ENCODE measurements around the gene GPR135.

Gene GPR135

DNA sequence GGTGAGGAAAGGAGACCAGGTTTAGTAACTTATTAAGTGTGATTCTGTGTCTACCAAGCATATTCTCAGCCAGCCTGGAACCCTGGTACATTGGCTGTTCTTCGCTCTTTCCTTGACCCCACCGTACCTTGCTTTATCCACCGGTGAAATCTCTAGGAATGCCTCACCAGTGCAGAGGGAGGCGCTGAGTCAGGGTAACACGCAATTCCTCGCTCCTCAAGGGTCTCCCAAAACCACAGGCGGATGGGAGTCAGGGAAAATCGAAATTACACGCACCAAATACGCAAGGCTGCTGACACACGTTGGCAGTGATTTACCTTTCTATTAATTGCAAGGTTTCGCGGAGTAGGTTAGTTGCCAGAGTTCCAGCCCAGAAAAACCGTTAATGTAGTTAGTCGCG is 18.2 kb upstream of the GPR135 start:
- peak overlapping the region; percentile 97 for H3K4me3 Mint-ChIP-seq
- no peaks in the 10 kb centered on the region for H3K27me3 Mint-ChIP-seq
- H3K4me1 Mint-ChIP-seq (ENCODE audit: low read depth) = peaks cover 63% of the 10 kb centered on the region

DNA sequence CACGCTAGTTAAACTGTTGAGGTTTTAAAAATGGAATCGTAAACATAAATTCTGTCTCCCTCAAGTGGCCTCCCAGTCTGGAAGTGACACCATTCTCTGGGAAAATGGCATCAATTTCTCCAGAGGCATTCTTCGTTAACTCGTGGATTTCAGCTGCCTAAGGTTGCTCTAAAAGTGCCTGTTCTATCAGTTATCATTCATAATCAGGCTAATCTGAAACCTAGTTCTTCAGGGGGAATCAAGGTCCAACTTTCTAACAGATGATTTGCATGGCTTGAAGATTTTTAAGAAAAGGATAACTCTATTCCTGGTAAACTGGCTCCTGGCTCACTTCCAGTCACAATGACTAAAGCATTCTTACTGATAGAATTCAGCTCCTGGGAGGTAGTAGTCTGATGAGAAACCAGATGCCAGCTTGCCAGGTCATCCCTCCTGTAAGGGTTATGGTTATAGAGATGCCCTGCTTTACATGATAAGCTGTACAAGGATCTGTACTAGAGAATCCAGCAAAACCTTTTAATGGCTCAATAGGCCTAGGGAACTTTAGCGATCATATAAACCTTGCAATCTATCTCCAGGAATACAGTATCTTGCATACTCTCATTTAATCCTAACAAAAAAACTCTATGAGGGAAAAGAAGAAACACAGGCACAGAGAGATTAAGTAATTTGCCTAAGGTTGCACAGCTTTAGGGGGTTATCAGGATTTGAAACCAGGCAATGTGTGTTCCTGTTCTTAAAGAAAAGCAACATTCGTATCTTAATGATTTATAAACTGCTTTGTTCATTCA is 17.6 kb upstream of the GPR135 start:
- Mint-ChIP-seq H3K27me3 (no peaks in the 10 kb centered on the region), H3K9me3 (ENCODE audit: low read depth) (no peaks in the 10 kb centered on the region), H3K4me1 (ENCODE audit: low read depth) (peaks cover 59% of the 10 kb centered on the region), H3K36me3 (peaks cover 5% of the 10 kb centered on the region), H3K27ac (peak overlapping the region; percentile 75), H3K4me3 (peak overlapping the region; percentile 97)

More for the DNA sequence above, 18.2 kb upstream of the GPR135 start:
- Mint-ChIP-seq H3K36me3 (peaks cover 7% of the 10 kb centered on the region), H3K9me3 (ENCODE audit: low read depth) (no peaks in the 10 kb centered on the region), H3K27ac (peak overlapping the region; percentile 75)

DNA sequence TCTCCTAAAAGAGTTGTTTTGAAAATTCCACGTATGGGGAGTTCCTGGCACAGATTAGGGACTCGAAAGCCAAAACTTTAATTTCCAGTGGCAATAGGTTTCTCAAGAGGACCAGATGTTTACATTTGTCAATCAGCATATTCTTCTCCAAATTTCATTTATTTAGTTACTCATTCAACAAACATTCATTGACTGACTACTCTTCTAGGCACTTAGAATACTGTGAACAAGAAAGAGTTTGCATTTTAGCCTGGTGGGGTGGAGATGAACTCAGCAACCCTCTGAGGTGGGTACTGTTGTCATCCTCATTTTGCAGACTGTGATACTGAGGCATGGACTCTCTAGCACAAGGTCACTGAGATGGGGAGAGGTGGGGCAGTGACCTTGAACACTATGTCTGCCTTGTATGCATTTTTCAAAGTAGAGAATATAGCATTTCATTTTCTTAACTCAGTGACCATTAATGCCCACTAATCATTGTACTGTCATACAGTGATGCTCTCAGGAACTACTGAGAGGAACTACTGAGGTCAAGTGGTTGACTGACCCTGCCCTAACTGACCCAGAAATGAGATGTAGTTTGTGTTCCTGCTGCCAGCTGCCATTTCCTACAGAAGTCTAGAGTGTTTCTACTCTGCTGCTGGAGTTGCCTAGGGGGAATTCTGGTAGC is 16.8 kb upstream of the GPR135 start:
- Mint-ChIP-seq H3K27ac (peak overlapping the region; percentile 75), H3K4me1 (ENCODE audit: low read depth) (peaks cover 58% of the 10 kb centered on the region), H3K27me3 (no peaks in the 10 kb centered on the region), H3K4me3 (peak overlapping the region; percentile 97), H3K36me3 (peaks cover 5% of the 10 kb centered on the region), H3K9me3 (ENCODE audit: low read depth) (no peaks in the 10 kb centered on the region)

DNA sequence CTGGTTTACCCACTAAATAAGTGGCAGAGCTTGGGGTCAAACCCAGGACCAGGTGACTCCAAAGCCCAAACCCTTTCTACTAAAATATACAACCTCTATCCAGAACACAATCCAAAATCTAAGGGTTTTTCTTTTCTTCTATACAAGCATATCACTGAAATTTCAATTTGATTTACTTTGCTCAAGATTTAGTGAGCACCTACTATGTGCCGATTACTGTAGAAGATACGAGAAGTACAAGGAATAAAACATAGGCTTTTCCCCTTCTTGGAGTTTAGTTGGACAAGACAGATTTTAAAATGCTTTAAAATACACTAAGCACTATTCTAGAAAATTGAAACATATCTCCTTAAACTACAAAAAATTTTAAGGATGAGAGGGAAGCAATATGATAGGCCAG is 16.2 kb upstream of the GPR135 start:
- peaks cover 5% of the 10 kb centered on the region for H3K36me3 Mint-ChIP-seq
- peak overlapping the region; percentile 97 for H3K4me3 Mint-ChIP-seq
- H3K4me1 Mint-ChIP-seq (ENCODE audit: low read depth) = peaks cover 56% of the 10 kb centered on the region
- H3K27ac Mint-ChIP-seq = peak overlapping the region; percentile 34
- H3K27me3 Mint-ChIP-seq = no peaks in the 10 kb centered on the region
- no peaks in the 10 kb centered on the region for H3K9me3 Mint-ChIP-seq (ENCODE audit: low read depth)

DNA sequence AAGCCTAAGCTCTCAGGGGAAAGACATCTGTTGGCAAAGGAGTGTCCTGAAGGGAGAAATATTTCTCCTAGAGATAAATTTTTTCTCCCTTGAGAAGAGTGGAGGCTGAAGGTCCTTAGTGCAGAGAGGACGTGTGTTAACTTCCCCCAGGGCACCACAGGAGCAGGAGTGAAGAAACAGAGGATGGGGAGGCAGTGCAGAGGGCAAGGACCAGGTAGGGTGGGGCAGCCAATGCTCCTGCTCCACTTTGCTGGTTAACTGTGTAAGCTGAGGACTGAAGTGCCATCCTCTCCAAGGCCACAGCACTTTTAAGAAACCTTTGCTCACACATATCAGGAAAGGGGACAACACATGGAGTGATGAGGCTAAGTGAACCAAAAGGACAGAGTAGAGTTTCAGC is 15.0 kb upstream of the GPR135 start:
- H3K4me1 Mint-ChIP-seq (ENCODE audit: low read depth) = peaks cover 45% of the 10 kb centered on the region
- H3K27me3 Mint-ChIP-seq = no peaks in the 10 kb centered on the region
- H3K9me3 Mint-ChIP-seq (ENCODE audit: low read depth) = no peaks in the 10 kb centered on the region
- H3K27ac Mint-ChIP-seq = peak overlapping the region; percentile 42
- H3K36me3 Mint-ChIP-seq = peaks cover 5% of the 10 kb centered on the region
- peak overlapping the region; percentile 25 for H3K4me3 Mint-ChIP-seq

DNA sequence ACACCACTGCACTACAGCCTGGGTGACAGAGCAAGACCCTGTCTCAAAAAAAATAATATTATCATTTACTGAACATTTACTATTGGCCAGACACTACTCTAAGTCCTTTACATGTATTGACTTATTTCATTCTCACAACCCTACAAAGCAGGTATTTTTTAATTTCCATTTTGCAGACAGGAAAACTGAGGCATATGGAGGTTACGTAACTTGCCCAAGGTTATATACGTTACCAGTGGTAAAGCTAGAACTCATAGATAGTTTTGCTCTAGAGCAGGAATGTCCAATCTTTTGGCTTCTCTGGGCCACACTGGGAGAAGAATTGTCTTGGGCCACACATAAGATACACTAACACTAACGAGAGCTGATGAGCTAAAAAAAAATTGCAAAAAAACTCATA is 13.4 kb upstream of the GPR135 start:
- H3K4me1 Mint-ChIP-seq (ENCODE audit: low read depth) = peaks cover 41% of the 10 kb centered on the region
- no peaks in the 10 kb centered on the region for H3K9me3 Mint-ChIP-seq (ENCODE audit: low read depth)
- peaks cover 7% of the 10 kb centered on the region for H3K36me3 Mint-ChIP-seq
- no peaks in the 10 kb centered on the region for H3K27me3 Mint-ChIP-seq
- H3K4me3 Mint-ChIP-seq = no peak overlapping the region
- H3K27ac Mint-ChIP-seq = no peak overlapping the region

DNA sequence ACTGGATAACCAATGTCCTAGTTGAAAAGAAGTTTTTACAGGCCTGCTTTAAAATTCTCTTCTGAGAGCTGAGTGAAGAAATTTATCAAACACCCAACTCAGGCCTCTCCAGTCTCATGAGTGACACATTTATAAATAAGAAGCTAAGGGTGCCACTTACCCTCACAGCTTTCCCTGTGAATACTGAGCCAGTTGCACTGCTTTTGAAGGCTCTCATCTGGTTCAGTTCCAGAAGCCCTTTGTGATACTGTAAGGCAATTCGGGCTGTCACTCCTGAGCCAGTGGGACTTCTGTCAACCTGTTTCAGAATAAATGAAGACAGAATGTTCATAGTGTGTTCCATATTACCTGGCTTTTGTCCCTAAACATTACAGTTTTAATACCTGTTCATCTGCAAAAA is 10.5 kb upstream of the GPR135 start:
- Mint-ChIP-seq H3K9me3 (ENCODE audit: low read depth) (no peaks in the 10 kb centered on the region), H3K4me1 (ENCODE audit: low read depth) (peaks cover 16% of the 10 kb centered on the region), H3K27me3 (no peaks in the 10 kb centered on the region), H3K36me3 (peaks cover 9% of the 10 kb centered on the region), H3K27ac (no peak overlapping the region), H3K4me3 (no peak overlapping the region)

DNA sequence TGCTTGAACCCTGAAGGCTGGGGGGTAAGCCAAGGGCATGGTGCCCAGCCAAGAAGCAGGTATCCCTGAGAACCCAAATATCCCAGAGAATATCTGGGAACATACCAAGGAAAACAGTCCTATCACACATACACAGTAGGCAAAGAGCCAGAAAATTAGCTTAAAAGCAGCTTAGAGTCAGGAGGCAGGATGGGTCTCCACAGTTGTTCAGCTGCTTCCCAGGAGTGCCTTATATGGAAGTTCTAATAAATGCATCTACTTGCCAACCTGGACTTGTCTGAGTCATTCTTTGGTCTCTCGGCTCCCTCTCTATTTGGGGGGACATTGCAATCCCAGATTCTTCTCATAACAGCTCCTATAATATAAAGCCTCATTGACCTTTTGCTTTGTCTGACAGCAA is 9.0 kb upstream of the GPR135 start:
- Mint-ChIP-seq H3K4me3 (no peak overlapping the region), H3K27me3 (no peaks in the 10 kb centered on the region), H3K9me3 (ENCODE audit: low read depth) (no peaks in the 10 kb centered on the region), H3K27ac (no peak overlapping the region), H3K36me3 (peaks cover 9% of the 10 kb centered on the region), H3K4me1 (ENCODE audit: low read depth) (peaks cover 8% of the 10 kb centered on the region)

DNA sequence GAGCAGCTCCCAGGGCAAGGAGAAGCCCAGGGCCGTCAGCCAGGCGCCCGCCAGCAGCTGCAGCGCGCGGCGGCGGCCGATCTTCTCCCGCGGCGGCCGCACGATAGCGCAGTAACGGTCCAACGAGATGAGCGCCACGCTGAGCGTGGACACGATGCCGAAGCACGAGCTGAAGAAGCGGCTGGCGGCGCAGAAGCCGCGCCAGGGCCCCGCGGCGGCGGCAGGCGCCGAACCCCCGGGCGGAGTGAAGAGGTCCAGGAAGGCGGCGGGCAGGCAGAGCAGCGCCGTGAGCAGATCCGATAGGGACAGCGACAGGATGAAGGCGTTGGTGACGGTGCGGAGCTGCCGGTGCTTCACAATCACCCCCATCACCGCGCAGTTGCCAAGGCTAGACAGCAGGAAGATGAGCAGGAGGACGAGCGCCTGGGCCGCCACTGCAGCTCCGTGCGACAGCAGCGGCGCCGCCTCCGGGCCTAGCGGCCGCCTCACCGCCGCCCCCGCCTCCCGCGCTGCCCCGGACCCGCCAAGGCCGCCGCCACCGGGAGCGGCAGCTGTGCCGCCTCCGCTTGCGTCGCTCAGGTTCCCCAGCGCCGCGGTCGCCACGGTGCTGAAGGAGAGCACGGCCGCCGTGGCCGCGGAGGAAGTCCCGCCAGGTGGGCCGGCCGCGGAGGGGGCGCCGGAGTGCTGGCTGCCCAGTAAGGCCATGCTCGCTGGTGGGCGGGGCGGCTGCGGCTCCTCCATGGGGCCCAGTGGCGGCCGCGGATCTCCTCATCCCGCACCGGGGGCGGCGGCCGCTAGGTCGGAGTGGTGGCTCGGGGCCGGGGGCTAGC is 479 bp downstream of the GPR135 start:
- no peak overlapping the region for H3K27ac Mint-ChIP-seq
- peaks cover 8% of the 10 kb centered on the region for H3K27me3 Mint-ChIP-seq
- no peaks in the 10 kb centered on the region for H3K9me3 Mint-ChIP-seq (ENCODE audit: low read depth)
- H3K4me3 Mint-ChIP-seq = peak overlapping the region; percentile 91
- H3K4me1 Mint-ChIP-seq (ENCODE audit: low read depth) = peaks cover 17% of the 10 kb centered on the region
- H3K36me3 Mint-ChIP-seq = peaks cover 11% of the 10 kb centered on the region

DNA sequence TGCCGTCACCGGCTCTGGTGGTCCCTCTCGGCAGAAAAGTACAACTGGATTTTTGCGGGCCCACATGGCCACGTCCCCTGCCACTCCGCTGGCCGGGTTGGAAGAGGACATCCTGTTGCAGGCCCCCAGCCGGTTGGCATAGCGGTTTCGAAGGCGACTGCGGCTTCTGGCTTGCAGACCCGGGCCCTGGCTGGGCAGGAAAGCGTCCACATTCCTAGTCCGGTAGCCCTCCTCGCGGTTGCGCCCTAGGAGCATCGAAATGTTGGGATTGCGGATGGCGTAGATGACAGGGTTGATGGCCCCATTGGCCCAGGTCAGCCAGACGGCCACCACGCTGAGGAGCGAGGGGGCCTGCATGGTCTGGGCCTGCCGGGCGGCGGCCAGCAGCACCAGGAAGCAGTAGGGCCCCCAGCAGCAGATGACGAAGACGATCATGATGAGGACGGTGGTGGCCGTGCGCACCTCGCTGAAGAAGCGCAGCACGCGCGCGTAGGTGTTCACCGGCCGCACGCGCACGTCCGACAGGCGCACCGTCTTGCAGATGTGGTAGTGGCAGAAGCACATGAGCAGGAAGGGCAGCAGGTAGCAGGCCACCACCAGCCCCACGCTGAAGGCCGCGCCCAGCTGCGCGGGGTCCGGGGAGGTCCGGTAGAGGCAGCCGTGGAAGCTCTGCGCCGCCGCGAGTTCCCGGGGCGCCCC is 1.2 kb downstream of the GPR135 start:
- H3K36me3 Mint-ChIP-seq = peaks cover 14% of the 10 kb centered on the region
- H3K9me3 Mint-ChIP-seq (ENCODE audit: low read depth) = no peaks in the 10 kb centered on the region
- peak overlapping the region; percentile 89 for H3K4me3 Mint-ChIP-seq
- H3K27me3 Mint-ChIP-seq = peaks cover 8% of the 10 kb centered on the region
- peaks cover 17% of the 10 kb centered on the region for H3K4me1 Mint-ChIP-seq (ENCODE audit: low read depth)
- peak overlapping the region; percentile 66 for H3K27ac Mint-ChIP-seq

DNA sequence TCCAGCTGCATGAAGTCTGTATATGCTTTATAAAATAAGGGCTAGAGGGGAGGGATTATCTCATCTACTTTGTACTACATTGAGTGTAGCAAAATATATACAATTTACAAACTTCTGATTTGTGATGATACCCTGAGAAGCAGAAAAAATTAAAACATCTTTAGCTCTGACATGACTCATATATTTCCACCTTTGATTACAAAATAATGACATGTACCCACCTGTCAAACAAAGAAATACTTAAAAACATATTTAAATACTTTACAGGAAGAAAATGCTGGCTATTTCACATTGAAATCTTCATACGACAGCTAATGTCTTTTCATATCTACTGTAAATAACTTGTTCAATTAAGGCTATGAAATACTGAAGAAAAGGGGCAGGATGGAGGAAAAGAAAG is 3.3 kb downstream of the GPR135 start:
- H3K27ac Mint-ChIP-seq = no peak overlapping the region
- H3K9me3 Mint-ChIP-seq (ENCODE audit: low read depth) = no peaks in the 10 kb centered on the region
- H3K27me3 Mint-ChIP-seq = peaks cover 8% of the 10 kb centered on the region
- no peak overlapping the region for H3K4me3 Mint-ChIP-seq
- H3K36me3 Mint-ChIP-seq = peaks cover 23% of the 10 kb centered on the region
- peaks cover 17% of the 10 kb centered on the region for H3K4me1 Mint-ChIP-seq (ENCODE audit: low read depth)

DNA sequence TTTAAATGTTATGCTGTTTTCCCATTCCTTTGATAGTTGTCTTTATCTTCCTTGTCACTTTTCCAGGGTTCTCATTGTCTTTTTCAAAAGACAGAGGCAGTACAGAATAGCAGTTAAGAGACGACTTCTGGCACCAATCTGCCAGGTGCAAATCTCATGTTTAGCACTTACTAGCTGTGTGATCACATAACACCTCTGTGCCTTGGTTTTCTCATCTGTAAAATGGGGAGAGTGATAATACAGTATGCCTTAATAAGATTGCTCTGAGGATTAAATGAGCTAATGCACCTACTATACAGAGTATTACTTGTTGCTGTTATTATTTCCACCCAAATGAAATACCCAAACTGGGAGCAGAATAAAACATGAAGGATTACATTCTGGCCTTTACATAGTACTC is 4.8 kb downstream of the GPR135 start:
- no peak overlapping the region for H3K4me3 Mint-ChIP-seq
- H3K4me1 Mint-ChIP-seq (ENCODE audit: low read depth) = peaks cover 13% of the 10 kb centered on the region
- no peak overlapping the region for H3K27ac Mint-ChIP-seq
- H3K9me3 Mint-ChIP-seq (ENCODE audit: low read depth) = no peaks in the 10 kb centered on the region
- H3K36me3 Mint-ChIP-seq = peaks cover 34% of the 10 kb centered on the region
- peaks cover 8% of the 10 kb centered on the region for H3K27me3 Mint-ChIP-seq

DNA sequence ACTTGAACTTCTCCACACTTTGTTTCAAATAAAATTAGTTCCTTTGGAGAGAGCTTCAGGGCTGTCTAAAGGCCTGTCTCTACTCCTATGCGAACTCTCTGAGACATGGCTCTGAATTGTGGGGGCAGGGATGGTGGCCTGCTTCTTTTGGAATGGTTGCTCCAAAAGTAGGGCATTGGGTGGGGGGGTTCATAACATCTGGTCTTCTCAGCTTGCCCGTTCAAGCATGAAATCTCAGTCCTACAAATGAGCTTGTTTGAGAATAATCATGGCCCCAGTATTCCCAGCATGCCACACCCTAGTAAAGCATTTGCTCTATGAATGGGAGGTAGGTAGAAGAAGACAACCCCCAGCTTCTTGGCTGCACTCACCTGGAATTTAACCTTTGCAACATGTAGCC is 6.7 kb downstream of the GPR135 start:
- H3K27me3 Mint-ChIP-seq = peaks cover 8% of the 10 kb centered on the region
- no peaks in the 10 kb centered on the region for H3K9me3 Mint-ChIP-seq (ENCODE audit: low read depth)
- H3K4me1 Mint-ChIP-seq (ENCODE audit: low read depth) = peaks cover 3% of the 10 kb centered on the region
- peaks cover 37% of the 10 kb centered on the region for H3K36me3 Mint-ChIP-seq
- no peak overlapping the region for H3K27ac Mint-ChIP-seq
- H3K4me3 Mint-ChIP-seq = no peak overlapping the region

DNA sequence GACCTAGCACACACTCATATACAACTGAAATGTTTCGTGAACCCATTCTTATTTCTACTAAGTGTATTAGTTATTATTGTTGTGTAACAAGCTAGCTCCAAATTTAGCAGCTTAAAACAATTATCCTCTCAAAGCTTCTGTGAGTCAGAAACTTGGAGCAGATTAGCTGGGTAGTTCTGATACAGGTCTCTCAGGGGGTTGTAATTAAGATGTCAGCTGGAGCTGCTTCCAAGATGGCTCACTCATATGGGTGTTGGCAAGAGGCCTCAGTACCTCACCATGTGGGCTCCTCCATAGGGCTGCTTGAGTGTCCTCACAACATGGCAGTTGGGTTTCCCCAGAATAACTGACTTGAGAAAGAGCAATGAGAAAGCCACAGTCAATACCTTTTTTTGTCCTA is 9.8 kb downstream of the GPR135 start:
- Mint-ChIP-seq H3K4me3 (no peak overlapping the region), H3K27ac (no peak overlapping the region), H3K9me3 (ENCODE audit: low read depth) (no peaks in the 10 kb centered on the region), H3K4me1 (ENCODE audit: low read depth) (no peaks in the 10 kb centered on the region), H3K36me3 (peaks cover 35% of the 10 kb centered on the region), H3K27me3 (peaks cover 2% of the 10 kb centered on the region)
